Osteoblast (primary cell): ENCODE measurements around the gene ATAD3C. TPM values are rescaled to one million over a fixed set of nuclear protein-coding genes. Genes with fewer than 3 reads are reported as not detected.
A peak's percentile ranks its signal among the peaks of the same experiment; 100 is the strongest.
"Not testable (repeated sequence)": the region's sequence is repeated elsewhere in the genome, so short reads cannot be mapped to it uniquely, and the experiment has no call there.

Experiments used
- DNase-seq: peaks from one replicate; pipeline ENCODE4 v3.0.0; 2011; ENCODE audit warnings: low spot score, mixed read lengths; ENCODE audit not compliant: insufficient read length; ENCODE audit errors: missing footprints
- H2AFZ ChIP-seq: 2 replicates; pipeline ENCODE4 v1.6.0; 2011; ENCODE audit warnings: mild to moderate bottlenecking, low read length
- H3K27ac ChIP-seq: 2 replicates; pipeline ENCODE4 v1.5.1; 2011; ENCODE audit warnings: mild to moderate bottlenecking, low read depth, low read length, moderate library complexity
- H3K27me3 ChIP-seq: 2 replicates; pipeline ENCODE4 v1.6.0; 2012; ENCODE audit warnings: mild to moderate bottlenecking, control low read depth, inconsistent platforms, low read length, moderate library complexity; ENCODE audit not compliant: insufficient read depth
- H3K36me3 ChIP-seq: 2 replicates; pipeline ENCODE4 v1.5.1; 2011; ENCODE audit warnings: mild to moderate bottlenecking, low read length, control low read depth, moderate library complexity; ENCODE audit not compliant: insufficient read depth
- H3K4me1 ChIP-seq: 2 replicates; pipeline ENCODE4 v1.5.1; 2011; ENCODE audit warnings: mild to moderate bottlenecking, low read length, control low read depth, moderate library complexity; ENCODE audit not compliant: insufficient read depth
- H3K4me2 ChIP-seq: 2 replicates; pipeline ENCODE4 v1.6.0; 2011; ENCODE audit warnings: mild to moderate bottlenecking, low read length; ENCODE audit not compliant: insufficient read depth
- H3K4me3 ChIP-seq: fragments of 200-600 bp; sonication (generic); 3 replicates; pipeline ENCODE4 v1.5.1; 2012; ENCODE audit warnings: mild to moderate bottlenecking, low read length, inconsistent platforms; ENCODE audit not compliant: insufficient read depth
- H3K79me2 ChIP-seq: 2 replicates; pipeline ENCODE4 v1.6.0; 2012; ENCODE audit warnings: mild to moderate bottlenecking, low read length, control low read depth, inconsistent platforms; ENCODE audit not compliant: insufficient read depth
- H3K9me3 ChIP-seq: 2 replicates; pipeline ENCODE4 v1.5.1; 2011; ENCODE audit warnings: low read depth, low read length, control low read depth
- H4K20me1 ChIP-seq: 2 replicates; pipeline ENCODE4 v1.6.0; 2012; ENCODE audit warnings: mild to moderate bottlenecking, low read length, control low read depth; ENCODE audit not compliant: insufficient read depth
- CTCF ChIP-seq: IDR thresholded peaks from 2 replicates; pipeline ENCODE4 v1.5.1; 2011; ENCODE audit warnings: mild to moderate bottlenecking, low read depth, low read length, moderate library complexity; ENCODE audit errors: extremely low read depth
- total RNA-seq: library from RNA; depleted of rRNA; stranded (reverse); fragments of >200 nt; gene quantifications from 2 replicates; pipeline ENCODE4 v1.2.3, GENCODE V29; 2012

The ATAD3C gene
- total RNA-seq, 1 donor = under 0.01 TPM

- H3K27me3 ChIP-seq, H3K79me2 ChIP-seq, H3K4me3 ChIP-seq, H3K9me3 ChIP-seq, H4K20me1 ChIP-seq, H3K36me3 ChIP-seq, H3K4me1 ChIP-seq: not testable (repeated sequence)
- peak; percentile 79 for DNase-seq
- peak overlapping the region; percentile 43 for H3K4me2 ChIP-seq
- TF ChIP-seq CTCF = peak; percentile 52
- H3K27ac ChIP-seq = peak overlapping the region; percentile 37
- peak overlapping the region; percentile 70 for H2AFZ ChIP-seq
These were observed 55.4 kb downstream of the ATAD3C start for GRCh38 chr1:1504777-1505365.

- not testable (repeated sequence) for H3K79me2 ChIP-seq, H3K36me3 ChIP-seq, H3K4me3 ChIP-seq, DNase-seq, H4K20me1 ChIP-seq, H3K4me1 ChIP-seq, H3K27me3 ChIP-seq, H3K9me3 ChIP-seq
- H2AFZ ChIP-seq = peak overlapping the region; percentile 10
- H3K4me2 ChIP-seq = peak overlapping the region; percentile 43
- H3K27ac ChIP-seq = peak overlapping the region; percentile 37
- peak; percentile 15 for TF ChIP-seq CTCF
These were observed 55.9 kb downstream of the ATAD3C start for GRCh38 chr1:1505366-1505798.

GRCh38 chr1:1505801-1506200 lies 56.3 kb downstream of the ATAD3C start:
- H3K79me2 ChIP-seq, H3K27me3 ChIP-seq, H3K9me3 ChIP-seq, DNase-seq, H3K4me3 ChIP-seq, H4K20me1 ChIP-seq, H3K36me3 ChIP-seq, H3K27ac ChIP-seq, H3K4me1 ChIP-seq, H3K4me2 ChIP-seq: not testable (repeated sequence)
- H2AFZ ChIP-seq = peak overlapping the region; percentile 6

- TF ChIP-seq CTCF = no peak
- H3K4me2 ChIP-seq = no peak overlapping the region
- peak; percentile 49 for DNase-seq
These were observed 57.8 kb downstream of the ATAD3C start for GRCh38 chr1:1507305-1507704.

GRCh38 chr1:1508775-1509464 lies 59.4 kb downstream of the ATAD3C start:
- H3K79me2 ChIP-seq, H4K20me1 ChIP-seq, DNase-seq, H3K27ac ChIP-seq, H3K4me2 ChIP-seq, H3K27me3 ChIP-seq, H3K4me1 ChIP-seq, H3K9me3 ChIP-seq, H3K36me3 ChIP-seq, H3K4me3 ChIP-seq, H2AFZ ChIP-seq: not testable (repeated sequence)

More at GRCh38 chr1:1507305-1507704, 57.8 kb downstream of the ATAD3C start:
- Histone ChIP-seq H3K4me3 (no peak overlapping the region), H3K9me3 (no peaks in the 10 kb centered on the region), H4K20me1 (no peaks in the 10 kb centered on the region), H3K27me3 (no peaks in the 10 kb centered on the region), H3K36me3 (no peaks in the 10 kb centered on the region), H2AFZ (no peak overlapping the region), H3K27ac (no peak overlapping the region), H3K4me1 (peaks cover 7% of the 10 kb centered on the region), H3K79me2 (no peaks in the 10 kb centered on the region)

- not testable (repeated sequence) for H3K4me1 ChIP-seq, H3K4me3 ChIP-seq, H3K4me2 ChIP-seq, H4K20me1 ChIP-seq, H3K9me3 ChIP-seq, H2AFZ ChIP-seq, H3K27me3 ChIP-seq, H3K27ac ChIP-seq, H3K36me3 ChIP-seq, DNase-seq
- peaks cover 14% of the 10 kb centered on the region for H3K79me2 ChIP-seq
These were observed 60.0 kb downstream of the ATAD3C start for GRCh38 chr1:1509465-1509850.
